G401.6 (cell line): ENCODE results near the gene PWWP2B.

Source experiments
- FAIRE-seq: peaks from 2 replicates; lab custom pipeline; 2012; peaks lifted over from hg19 to GRCh38; lab: Jason Lieb, UNC

Gene PWWP2B

GRCh38 chr10:132394936-132395703, 1.9 kb upstream of the PWWP2B start:
- FAIRE-seq = no peak

GRCh38 chr10:132395704-132396493, 1.1 kb upstream of the PWWP2B start:
- FAIRE-seq = no peak

- FAIRE-seq = no peak
These were observed 435 bp upstream of the PWWP2B start for GRCh38 chr10:132396494-132397035.

GRCh38 chr10:132397671-132398565, 918 bp downstream of the PWWP2B start:
- FAIRE-seq = no peak

GRCh38 chr10:132398566-132398991, 1.6 kb downstream of the PWWP2B start:
- FAIRE-seq = no peak

- no peak for FAIRE-seq
These were observed 2.4 kb downstream of the PWWP2B start for GRCh38 chr10:132399117-132400035.

- FAIRE-seq = no peak
These were observed 3.1 kb downstream of the PWWP2B start for GRCh38 chr10:132400041-132400546.

GRCh38 chr10:132400547-132401151, 3.6 kb downstream of the PWWP2B start:
- FAIRE-seq = no peak

GRCh38 chr10:132401401-132402118, 4.6 kb downstream of the PWWP2B start:
- FAIRE-seq = no peak

GRCh38 chr10:132402781-132403241, 5.8 kb downstream of the PWWP2B start:
- no peak for FAIRE-seq

GRCh38 chr10:132403511-132404168, 6.6 kb downstream of the PWWP2B start:
- no peak for FAIRE-seq

GRCh38 chr10:132404169-132404880, 7.3 kb downstream of the PWWP2B start:
- no peak for FAIRE-seq

- no peak for FAIRE-seq
These were observed 8.0 kb downstream of the PWWP2B start for GRCh38 chr10:132404911-132405462.

- no peak for FAIRE-seq
These were observed 8.5 kb downstream of the PWWP2B start for GRCh38 chr10:132405463-132405991.

- FAIRE-seq = no peak
These were observed 9.2 kb downstream of the PWWP2B start for GRCh38 chr10:132406181-132406580.

- no peak for FAIRE-seq
These were observed 9.8 kb downstream of the PWWP2B start for GRCh38 chr10:132406750-132407149.

- FAIRE-seq = no peak
These were observed 10.3 kb downstream of the PWWP2B start for GRCh38 chr10:132407243-132407746.

GRCh38 chr10:132407846-132408278, 10.9 kb downstream of the PWWP2B start:
- FAIRE-seq = no peak
